Hepatocyte (in vitro differentiated cells): ENCODE measurements around the gene PCSK4. TPM values are rescaled to one million over a fixed set of nuclear protein-coding genes. Genes with fewer than 3 reads are reported as not detected.

ENCODE experiments used
- DNase-seq: peaks from one replicate; pipeline ENCODE4 v3.0.0-alpha.2; 2016; ENCODE audit warnings: low spot score
- H2AFZ ChIP-seq: fragments of 200-600 bp; sonication (generic); 2 replicates; pipeline ENCODE4 v1.6.0; 2016; ENCODE audit warnings: antibody characterized with exemption, mild to moderate bottlenecking
- H3K27ac ChIP-seq: fragments of 200-600 bp; sonication (generic); 2 replicates; pipeline ENCODE4 v1.5.1; 2016; ENCODE audit warnings: mild to moderate bottlenecking
- H3K27me3 ChIP-seq: fragments of 200-600 bp; sonication (generic); 2 replicates; pipeline ENCODE4 v1.6.1; 2016
- H3K36me3 ChIP-seq: fragments of 200-600 bp; sonication (generic); replicated peaks from 2 replicates; pipeline ENCODE4 v1.5.1; 2016; ENCODE audit warnings: low read depth; ENCODE audit not compliant: insufficient read depth
- H3K4me1 ChIP-seq: fragments of 200-600 bp; sonication (generic); 2 replicates; pipeline ENCODE4 v1.5.1; 2016; ENCODE audit warnings: mild to moderate bottlenecking, moderate library complexity; ENCODE audit not compliant: insufficient read depth
- H3K4me2 ChIP-seq: fragments of 200-600 bp; sonication (generic); 2 replicates; pipeline ENCODE4 v1.6.0; 2016
- H3K4me3 ChIP-seq: fragments of 200-600 bp; sonication (generic); 2 replicates; pipeline ENCODE4 v1.5.1; 2016; ENCODE audit warnings: mild to moderate bottlenecking
- H3K79me2 ChIP-seq: fragments of 200-600 bp; sonication (generic); 2 replicates; pipeline ENCODE4 v1.6.0; 2017; ENCODE audit warnings: mild to moderate bottlenecking
- H3K9me2 ChIP-seq: fragments of 200-600 bp; sonication (generic); replicated peaks from 2 replicates; pipeline ENCODE4 v1.6.0; 2017; ENCODE audit warnings: mild to moderate bottlenecking; ENCODE audit not compliant: insufficient read depth
- H3K9me3 ChIP-seq: fragments of 200-600 bp; sonication (generic); 2 replicates; pipeline ENCODE4 v1.5.1; 2016; ENCODE audit warnings: low read depth, mild to moderate bottlenecking
- H4K20me1 ChIP-seq: fragments of 200-600 bp; sonication (generic); 2 replicates; pipeline ENCODE4 v1.6.0; 2016; ENCODE audit warnings: mild to moderate bottlenecking; ENCODE audit not compliant: insufficient read depth, poor library complexity, severe bottlenecking
- CTCF ChIP-seq: fragments of 200-600 bp; sonication (generic); IDR thresholded peaks from 2 replicates; pipeline ENCODE4 v1.5.1; 2016; ENCODE audit warnings: antibody characterized with exemption, mild to moderate bottlenecking; ENCODE audit not compliant: poor library complexity
- EZH2 ChIP-seq: fragments of 200-600 bp; sonication (generic); IDR thresholded peaks from 2 replicates; pipeline ENCODE4 v1.6.1; 2016; ENCODE audit warnings: antibody characterized with exemption, mild to moderate bottlenecking, borderline replicate concordance
- EZH2phosphoT487 ChIP-seq: fragments of 200-600 bp; sonication (generic); IDR thresholded peaks from one replicate; pipeline ENCODE4 v1.6.1; 2018; ENCODE audit warnings: antibody characterized with exemption, mild to moderate bottlenecking, low read depth, moderate library complexity; ENCODE audit not compliant: unreplicated experiment, severe bottlenecking
- WGBS: methylation state at CpG from one replicate; pipeline ENCODE4 v1.1.6; 2016; ENCODE audit warnings: low lambda C conversion rate; ENCODE audit errors: missing lambda C conversion rate; 5-methylcytosine and 5-hydroxymethylcytosine counted together
- polyA plus RNA-seq: library from polyadenylated mRNA; unstranded; fragments of >200 nt; fragmentation: Nextera tagmentation; extraction: Ambion mirVana; gene quantifications from 2 replicates; pipeline ENCODE4 v1.2.1, GENCODE V29; 2016
- total RNA-seq: library from RNA; depleted of rRNA; stranded (reverse); fragments of >200 nt; gene quantifications from 2 replicates; pipeline ENCODE4 v1.2.3, GENCODE V29; 2014

PCSK4 gene
- total and polyA plus RNA-seq, 2 experiments from 2014 or later = 7.7 to 9.6 TPM

GRCh38 chr19:1475751-1476437 is 14.3 kb downstream of the PCSK4 start:
- H3K4me3 ChIP-seq = no peak overlapping the region
- H3K27me3 ChIP-seq = peaks cover 28% of the 10 kb centered on the region
- no peak overlapping the region for H3K4me2 ChIP-seq
- peaks cover 48% of the 10 kb centered on the region for H4K20me1 ChIP-seq
- H3K9me2 ChIP-seq = no peaks in the 10 kb centered on the region
- H3K79me2 ChIP-seq = peaks cover 28% of the 10 kb centered on the region
- no peak overlapping the region for H2AFZ ChIP-seq
- no peak for TF ChIP-seq EZH2phosphoT487
- no peak for TF ChIP-seq EZH2
- no peak for TF ChIP-seq CTCF
- H3K27ac ChIP-seq = no peak overlapping the region
- WGBS = 95% methylated on average over 27 of the region's 31 CpGs
- no peaks in the 10 kb centered on the region for H3K9me3 ChIP-seq
- H3K36me3 ChIP-seq = no peaks in the 10 kb centered on the region
- H3K4me1 ChIP-seq = peaks cover 16% of the 10 kb centered on the region
- no peak for DNase-seq

- no peak overlapping the region for H3K27ac ChIP-seq
- peaks cover 28% of the 10 kb centered on the region for H3K79me2 ChIP-seq
- H3K9me3 ChIP-seq = no peaks in the 10 kb centered on the region
- 91% methylated on average over 25 of the region's 26 CpGs for WGBS
- H4K20me1 ChIP-seq = peaks cover 58% of the 10 kb centered on the region
- H3K4me3 ChIP-seq = no peak overlapping the region
- no peaks in the 10 kb centered on the region for H3K36me3 ChIP-seq
- peaks cover 27% of the 10 kb centered on the region for H3K4me1 ChIP-seq
- H2AFZ ChIP-seq = no peak overlapping the region
- H3K27me3 ChIP-seq = peaks cover 39% of the 10 kb centered on the region
- H3K4me2 ChIP-seq = no peak overlapping the region
- TF ChIP-seq EZH2 (no peak), EZH2phosphoT487 (no peak), CTCF (no peak)
- DNase-seq = no peak
- no peaks in the 10 kb centered on the region for H3K9me2 ChIP-seq
Observed at GRCh38 chr19:1474765-1475351, 15.3 kb downstream of the PCSK4 start.

- no peaks in the 10 kb centered on the region for H3K9me3 ChIP-seq
- peaks cover 29% of the 10 kb centered on the region for H3K4me1 ChIP-seq
- 91% methylated on average over 31 of the region's 31 CpGs for WGBS
- DNase-seq = no peak
- peaks cover 62% of the 10 kb centered on the region for H4K20me1 ChIP-seq
- no peak overlapping the region for H2AFZ ChIP-seq
- no peak overlapping the region for H3K4me2 ChIP-seq
- no peak overlapping the region for H3K27ac ChIP-seq
- peaks cover 42% of the 10 kb centered on the region for H3K27me3 ChIP-seq
- H3K9me2 ChIP-seq = no peaks in the 10 kb centered on the region
- TF ChIP-seq EZH2 (no peak), CTCF (no peak), EZH2phosphoT487 (no peak)
- no peak overlapping the region for H3K4me3 ChIP-seq
- H3K79me2 ChIP-seq = peaks cover 28% of the 10 kb centered on the region
- H3K36me3 ChIP-seq = no peaks in the 10 kb centered on the region
Observed at GRCh38 chr19:1474011-1474764, 16.0 kb downstream of the PCSK4 start.
